ENCODE measurements around the gene ITGA3. TPM values are rescaled to one million over a fixed set of nuclear protein-coding genes. Genes with fewer than 3 reads are reported as not detected.

The ITGA3 gene
- polyA plus RNA-seq, 4 donors: 53.5 to 96.4 (median 72.0) TPM

DNA sequence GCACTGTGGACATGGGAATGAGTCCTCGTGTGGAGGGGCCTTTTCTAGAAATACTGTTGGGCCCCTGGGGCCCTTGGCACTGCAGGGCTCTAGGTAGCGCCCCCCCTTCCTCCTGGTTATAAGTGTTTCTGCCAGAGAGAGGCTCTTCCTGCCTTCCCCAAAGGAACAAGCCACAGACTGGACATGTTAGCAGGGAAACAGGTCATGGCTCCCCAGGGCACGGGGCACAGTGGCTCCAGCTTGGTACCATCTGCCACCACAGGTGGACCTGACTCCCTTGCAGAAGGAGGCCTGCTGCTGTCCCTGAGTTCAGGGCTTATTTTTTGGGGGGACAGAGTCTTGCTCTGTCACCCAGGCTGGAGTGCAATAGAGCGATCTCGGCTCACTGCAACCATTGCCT, 48.0 kb downstream of the ITGA3 start:
- no peak for FAIRE-seq

DNA sequence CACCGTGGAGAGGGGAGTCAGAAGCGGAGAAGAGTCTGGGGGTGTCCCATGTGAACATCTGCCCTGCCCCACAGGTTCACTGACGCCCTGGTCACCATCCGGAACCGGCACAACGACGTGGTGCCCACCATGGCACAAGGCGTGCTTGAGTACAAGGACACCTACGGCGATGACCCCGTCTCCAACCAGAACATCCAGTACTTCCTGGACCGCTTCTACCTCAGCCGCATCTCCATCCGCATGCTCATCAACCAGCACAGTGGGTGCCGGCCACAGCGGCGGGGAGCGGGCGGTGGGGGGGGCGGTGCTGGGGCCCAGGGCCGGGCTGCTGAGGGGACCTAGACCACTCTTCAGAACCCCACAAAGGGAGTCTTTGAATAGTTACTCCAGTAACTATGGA, 49.9 kb downstream of the ITGA3 start:
- Histone ChIP-seq H3K9me3 (ENCODE audit: control insufficient read depth in 2 of 2, insufficient read depth in 1 of 2, low read depth in 1 of 2, low read length in 1 of 2) (no peaks in the 10 kb centered on the region), H3K27me3 (ENCODE audit: control insufficient read depth in 3 of 3, insufficient read depth in 3 of 3, low read length in 3 of 3) (no peaks in the 10 kb centered on the region), H3K27ac (ENCODE audit: low read depth in 1 of 3, low read length in 2 of 3) (no peak overlapping the region), H3K4me3 (ENCODE audit: low read depth in 1 of 3, low read length in 3 of 3) (no peak overlapping the region), H3K36me3 (ENCODE audit: control insufficient read depth in 3 of 3, insufficient read depth in 2 of 3, low read depth in 1 of 3, low read length in 3 of 3) (peaks cover 0 to 84% (median 22%) of the 10 kb centered on the region in 3 donors), H3K4me1 (ENCODE audit: control insufficient read depth in 3 of 3, insufficient read depth in 2 of 3, low read depth in 1 of 3, low read length in 2 of 3) (peaks cover 0 to 30% (median 4%) of the 10 kb centered on the region in 3 donors)
- WGBS, 3 donors: 94 to 95% (median 94%) methylated on average over 21 of the region's 21 CpGs
- DNase-seq: no peak
- FAIRE-seq: no peak

More for the DNA sequence above, 48.0 kb downstream of the ITGA3 start:
- H3K27me3 ChIP-seq (ENCODE audit: control insufficient read depth in 3 of 3, insufficient read depth in 3 of 3, low read length in 3 of 3): no peaks in the 10 kb centered on the region
- H3K4me3 ChIP-seq (ENCODE audit: low read depth in 1 of 3, low read length in 3 of 3): no peak overlapping the region
- no peaks in the 10 kb centered on the region for H3K9me3 ChIP-seq (ENCODE audit: control insufficient read depth in 2 of 2, insufficient read depth in 1 of 2, low read depth in 1 of 2, low read length in 1 of 2)
- H3K36me3 ChIP-seq (ENCODE audit: control insufficient read depth in 3 of 3, insufficient read depth in 2 of 3, low read depth in 1 of 3, low read length in 3 of 3): peaks cover 0 to 80% (median 15%) of the 10 kb centered on the region in 3 donors
- 85 to 89% (median 88%) methylated on average over 5 of the region's 5 CpGs for WGBS, 3 donors
- H3K4me1 ChIP-seq (ENCODE audit: control insufficient read depth in 3 of 3, insufficient read depth in 2 of 3, low read depth in 1 of 3, low read length in 2 of 3): peaks cover 4 to 47% (median 5%) of the 10 kb centered on the region in 3 donors
- DNase-seq: no peak
- no peak overlapping the region for H3K27ac ChIP-seq (ENCODE audit: low read depth in 1 of 3, low read length in 2 of 3)

DNA sequence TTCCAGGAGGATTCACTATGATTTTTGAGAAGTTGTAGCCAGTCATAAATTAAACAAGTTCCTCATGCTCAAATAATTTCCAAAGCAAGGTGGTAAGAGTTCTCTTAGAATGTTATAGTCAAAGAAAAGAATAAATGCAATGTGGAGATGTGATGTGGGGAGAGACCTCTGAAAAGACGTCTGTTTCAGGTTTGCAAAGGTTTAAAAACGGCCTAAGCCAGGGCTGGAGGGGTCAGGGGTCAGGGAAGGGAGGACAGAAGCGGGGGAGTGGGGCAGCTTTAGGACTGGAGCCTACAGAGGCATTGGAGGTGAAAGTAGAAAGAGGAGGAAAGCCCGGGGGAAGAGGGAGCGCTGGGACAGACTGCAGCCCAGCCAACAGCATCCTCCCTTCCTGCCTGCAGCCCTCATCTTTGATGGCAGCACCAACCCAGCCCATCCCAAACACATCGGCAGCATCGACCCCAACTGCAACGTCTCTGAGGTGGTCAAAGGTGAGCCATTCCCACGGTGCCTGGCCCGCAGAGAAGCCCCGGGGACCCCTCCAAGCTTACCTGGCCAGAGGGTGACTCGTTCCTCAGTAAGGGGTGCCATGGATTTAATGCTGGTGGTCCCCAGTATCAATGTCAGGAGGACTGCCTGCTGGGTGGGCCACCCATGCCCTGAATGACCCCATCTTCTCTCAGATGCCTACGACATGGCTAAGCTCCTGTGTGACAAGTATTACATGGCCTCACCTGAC, 50.7 kb downstream of the ITGA3 start:
- no peak for FAIRE-seq
- 68 to 73% (median 69%) methylated on average over 10 to 13 of the region's 13 CpGs for WGBS, 3 donors

DNA sequence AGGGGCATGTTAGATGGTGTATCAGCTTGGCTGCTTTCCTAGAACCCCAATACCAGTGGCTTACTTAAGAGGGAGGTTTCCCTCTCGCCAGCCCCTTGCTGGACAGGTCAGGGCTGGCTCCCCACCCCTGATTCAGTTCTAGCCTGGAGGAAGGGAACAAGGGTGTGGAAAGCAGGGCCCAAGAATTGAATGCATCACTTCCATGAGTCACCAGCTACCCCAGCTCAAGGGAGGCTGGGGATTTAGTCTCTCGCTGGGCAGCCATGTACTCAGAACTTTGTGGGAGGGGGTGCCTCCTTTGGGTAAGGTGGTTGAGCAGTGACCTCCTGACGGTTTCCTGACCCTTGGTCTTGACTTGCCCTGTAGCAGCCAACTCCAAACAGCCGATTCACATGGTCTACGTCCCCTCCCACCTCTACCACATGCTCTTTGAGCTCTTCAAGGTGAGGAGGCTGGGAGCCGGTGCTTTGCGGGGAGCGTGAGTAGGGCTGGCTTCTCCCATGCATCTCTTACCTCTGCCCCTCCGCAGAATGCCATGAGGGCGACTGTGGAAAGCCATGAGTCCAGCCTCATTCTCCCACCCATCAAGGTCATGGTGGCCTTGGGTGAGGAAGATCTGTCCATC, 52.0 kb downstream of the ITGA3 start:
- no peak for FAIRE-seq

More for the DNA sequence above, 50.7 kb downstream of the ITGA3 start:
- Histone ChIP-seq H3K4me1 (ENCODE audit: control insufficient read depth in 3 of 3, insufficient read depth in 2 of 3, low read depth in 1 of 3, low read length in 2 of 3) (peaks cover 0 to 28% (median 0%) of the 10 kb centered on the region in 3 donors), H3K9me3 (ENCODE audit: control insufficient read depth in 2 of 2, insufficient read depth in 1 of 2, low read depth in 1 of 2, low read length in 1 of 2) (no peaks in the 10 kb centered on the region), H3K4me3 (ENCODE audit: low read depth in 1 of 3, low read length in 3 of 3) (no peak overlapping the region), H3K27ac (ENCODE audit: low read depth in 1 of 3, low read length in 2 of 3) (no peak overlapping the region), H3K36me3 (ENCODE audit: control insufficient read depth in 3 of 3, insufficient read depth in 2 of 3, low read depth in 1 of 3, low read length in 3 of 3) (peaks cover 0 to 88% (median 22%) of the 10 kb centered on the region in 3 donors), H3K27me3 (ENCODE audit: control insufficient read depth in 3 of 3, insufficient read depth in 3 of 3, low read length in 3 of 3) (no peaks in the 10 kb centered on the region)
- DNase-seq: no peak

DNA sequence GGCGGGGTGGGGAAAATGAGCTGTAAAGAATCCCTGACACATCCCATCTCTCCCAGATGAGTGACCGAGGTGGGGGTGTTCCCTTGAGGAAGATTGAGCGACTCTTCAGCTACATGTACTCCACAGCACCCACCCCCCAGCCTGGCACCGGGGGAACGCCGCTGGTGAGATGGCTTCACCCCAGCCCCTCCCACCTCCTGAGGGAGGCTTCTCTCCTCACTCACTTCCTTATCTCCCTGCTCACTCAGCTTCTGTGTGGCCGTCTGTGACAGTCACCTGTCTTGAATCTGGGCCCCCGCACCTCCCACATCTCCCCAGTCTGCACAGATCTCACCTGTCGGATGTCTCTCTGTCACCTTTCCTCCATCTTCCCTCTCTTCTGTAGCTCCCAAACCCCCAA, 52.6 kb downstream of the ITGA3 start:
- Histone ChIP-seq H3K9me3 (ENCODE audit: control insufficient read depth in 2 of 2, insufficient read depth in 1 of 2, low read depth in 1 of 2, low read length in 1 of 2) (no peaks in the 10 kb centered on the region), H3K27me3 (ENCODE audit: control insufficient read depth in 3 of 3, insufficient read depth in 3 of 3, low read length in 3 of 3) (no peaks in the 10 kb centered on the region), H3K4me1 (ENCODE audit: control insufficient read depth in 3 of 3, insufficient read depth in 2 of 3, low read depth in 1 of 3, low read length in 2 of 3) (peaks cover 0 to 27% (median 0%) of the 10 kb centered on the region in 3 donors), H3K4me3 (ENCODE audit: low read depth in 1 of 3, low read length in 3 of 3) (no peak overlapping the region), H3K27ac (ENCODE audit: low read depth in 1 of 3, low read length in 2 of 3) (no peak overlapping the region), H3K36me3 (ENCODE audit: control insufficient read depth in 3 of 3, insufficient read depth in 2 of 3, low read depth in 1 of 3, low read length in 3 of 3) (peaks cover 0 to 89% (median 22%) of the 10 kb centered on the region in 3 donors)
- DNase-seq (no peak), FAIRE-seq (no peak)
- 76 to 84% (median 79%) methylated on average over 9 of the region's 9 CpGs for WGBS, 3 donors

More for the DNA sequence above, 52.0 kb downstream of the ITGA3 start:
- Histone ChIP-seq H3K36me3 (ENCODE audit: control insufficient read depth in 3 of 3, insufficient read depth in 2 of 3, low read depth in 1 of 3, low read length in 3 of 3) (peaks cover 0 to 94% (median 22%) of the 10 kb centered on the region in 3 donors), H3K4me1 (ENCODE audit: control insufficient read depth in 3 of 3, insufficient read depth in 2 of 3, low read depth in 1 of 3, low read length in 2 of 3) (peaks cover 0 to 29% (median 0%) of the 10 kb centered on the region in 3 donors), H3K4me3 (ENCODE audit: low read depth in 1 of 3, low read length in 3 of 3) (no peak overlapping the region), H3K27ac (ENCODE audit: low read depth in 1 of 3, low read length in 2 of 3) (no peak overlapping the region), H3K27me3 (ENCODE audit: control insufficient read depth in 3 of 3, insufficient read depth in 3 of 3, low read length in 3 of 3) (no peaks in the 10 kb centered on the region), H3K9me3 (ENCODE audit: control insufficient read depth in 2 of 2, insufficient read depth in 1 of 2, low read depth in 1 of 2, low read length in 1 of 2) (no peaks in the 10 kb centered on the region)
- no peak for DNase-seq
- 83 to 88% (median 87%) methylated on average over 10 of the region's 10 CpGs for WGBS, 3 donors

DNA sequence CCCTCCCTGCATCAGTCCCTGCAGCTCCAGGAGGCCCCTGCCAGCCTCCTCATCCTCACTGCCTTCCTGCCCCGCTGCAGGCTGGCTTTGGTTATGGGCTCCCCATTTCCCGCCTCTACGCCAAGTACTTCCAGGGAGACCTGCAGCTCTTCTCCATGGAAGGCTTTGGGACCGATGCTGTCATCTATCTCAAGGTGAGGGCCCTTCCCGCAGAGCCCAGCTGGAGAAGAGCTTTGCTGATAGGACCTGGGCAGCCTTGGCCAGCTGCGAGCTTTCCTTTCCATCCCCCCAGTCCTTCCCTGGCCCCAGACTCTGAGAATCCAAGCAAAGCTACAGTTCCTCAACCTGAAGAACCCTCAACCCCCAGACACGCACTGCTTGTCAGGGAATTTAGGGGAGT, 53.3 kb downstream of the ITGA3 start:
- Histone ChIP-seq H3K4me1 (ENCODE audit: control insufficient read depth in 3 of 3, insufficient read depth in 2 of 3, low read depth in 1 of 3, low read length in 2 of 3) (peaks cover 0 to 29% (median 0%) of the 10 kb centered on the region in 3 donors), H3K4me3 (ENCODE audit: low read depth in 1 of 3, low read length in 3 of 3) (no peak overlapping the region), H3K36me3 (ENCODE audit: control insufficient read depth in 3 of 3, insufficient read depth in 2 of 3, low read depth in 1 of 3, low read length in 3 of 3) (peaks cover 0 to 85% (median 22%) of the 10 kb centered on the region in 3 donors), H3K27ac (ENCODE audit: low read depth in 1 of 3, low read length in 2 of 3) (no peak overlapping the region), H3K27me3 (ENCODE audit: control insufficient read depth in 3 of 3, insufficient read depth in 3 of 3, low read length in 3 of 3) (no peaks in the 10 kb centered on the region), H3K9me3 (ENCODE audit: control insufficient read depth in 2 of 2, insufficient read depth in 1 of 2, low read depth in 1 of 2, low read length in 1 of 2) (no peaks in the 10 kb centered on the region)
- FAIRE-seq (no peak), DNase-seq (no peak)
- WGBS, 3 donors: 78 to 86% (median 82%) methylated on average over 7 of the region's 7 CpGs

DNA sequence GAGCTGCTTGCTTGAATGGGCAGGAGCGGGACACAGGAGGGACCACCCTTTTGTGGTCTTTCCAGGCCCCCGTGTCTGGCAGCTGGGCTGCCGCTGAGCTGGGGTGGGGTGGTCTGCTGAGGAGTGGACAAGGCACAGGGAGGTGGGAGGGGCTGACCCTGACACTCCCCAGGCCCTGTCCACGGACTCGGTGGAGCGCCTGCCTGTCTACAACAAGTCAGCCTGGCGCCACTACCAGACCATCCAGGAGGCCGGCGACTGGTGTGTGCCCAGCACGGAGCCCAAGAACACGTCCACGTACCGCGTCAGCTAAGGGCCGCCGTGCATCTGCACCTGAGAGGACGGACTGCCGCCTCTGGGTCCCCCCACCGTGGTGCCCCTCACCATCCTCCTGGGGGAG, 53.9 kb downstream of the ITGA3 start:
- peaks cover 0 to 80% (median 22%) of the 10 kb centered on the region in 3 donors for H3K36me3 ChIP-seq (ENCODE audit: control insufficient read depth in 3 of 3, insufficient read depth in 2 of 3, low read depth in 1 of 3, low read length in 3 of 3)
- H3K4me1 ChIP-seq (ENCODE audit: control insufficient read depth in 3 of 3, insufficient read depth in 2 of 3, low read depth in 1 of 3, low read length in 2 of 3): peaks cover 0 to 33% (median 0%) of the 10 kb centered on the region in 3 donors
- no peaks in the 10 kb centered on the region for H3K27me3 ChIP-seq (ENCODE audit: control insufficient read depth in 3 of 3, insufficient read depth in 3 of 3, low read length in 3 of 3)
- FAIRE-seq (no peak), DNase-seq (no peak)
- no peak overlapping the region for H3K27ac ChIP-seq (ENCODE audit: low read depth in 1 of 3, low read length in 2 of 3)
- no peaks in the 10 kb centered on the region for H3K9me3 ChIP-seq (ENCODE audit: control insufficient read depth in 2 of 2, insufficient read depth in 1 of 2, low read depth in 1 of 2, low read length in 1 of 2)
- H3K4me3 ChIP-seq (ENCODE audit: low read depth in 1 of 3, low read length in 3 of 3): no peak overlapping the region
- 88 to 91% (median 89%) methylated on average over 19 of the region's 19 CpGs for WGBS, 3 donors

DNA sequence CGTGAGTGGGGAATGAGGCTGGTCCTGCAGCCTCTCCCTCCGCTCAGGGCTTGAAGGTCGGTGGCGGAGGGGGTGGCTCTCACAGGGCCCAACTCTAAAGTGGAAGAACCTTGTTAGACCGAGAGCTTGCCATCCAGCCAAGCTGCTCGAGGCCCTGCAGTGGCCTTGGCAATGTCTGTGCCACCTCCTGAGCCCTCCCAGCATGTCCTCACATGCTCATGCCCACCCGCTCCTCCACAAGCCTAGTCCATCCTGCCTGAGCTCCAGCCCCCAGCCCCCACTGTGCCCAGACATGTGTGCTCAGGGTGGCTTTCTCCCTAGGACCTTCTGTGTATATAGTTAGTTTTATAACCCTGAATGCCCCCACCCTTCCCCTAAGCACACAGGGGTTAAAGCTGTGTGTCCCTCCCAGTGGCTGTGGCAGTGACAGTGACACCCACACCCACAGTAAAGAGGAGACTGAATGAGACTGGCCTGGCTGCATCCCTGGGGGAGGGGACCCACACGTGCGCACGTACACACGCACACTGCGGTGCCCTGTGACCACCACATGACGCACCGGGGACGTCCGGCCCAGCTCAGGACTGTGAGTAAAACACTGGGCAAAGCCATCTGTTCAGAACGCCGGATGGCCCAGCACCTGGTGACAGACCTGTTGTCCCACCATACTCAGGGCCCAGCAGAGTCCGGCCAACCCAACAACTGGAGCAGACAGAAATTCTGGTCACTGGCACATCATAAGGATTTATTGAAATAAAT, 54.9 kb downstream of the ITGA3 start:
- peak overlapping the region in 2 of 3 donors; percentile 58 to 71 for H3K27ac ChIP-seq (ENCODE audit: low read depth in 1 of 3, low read length in 2 of 3)
- FAIRE-seq: no peak
- no peaks in the 10 kb centered on the region for H3K9me3 ChIP-seq (ENCODE audit: control insufficient read depth in 2 of 2, insufficient read depth in 1 of 2, low read depth in 1 of 2, low read length in 1 of 2)
- no peak for DNase-seq
- H3K4me1 ChIP-seq (ENCODE audit: control insufficient read depth in 3 of 3, insufficient read depth in 2 of 3, low read depth in 1 of 3, low read length in 2 of 3): peaks cover 0 to 36% (median 0%) of the 10 kb centered on the region in 3 donors
- H3K36me3 ChIP-seq (ENCODE audit: control insufficient read depth in 3 of 3, insufficient read depth in 2 of 3, low read depth in 1 of 3, low read length in 3 of 3): peaks cover 0 to 70% (median 18%) of the 10 kb centered on the region in 3 donors
- H3K27me3 ChIP-seq (ENCODE audit: control insufficient read depth in 3 of 3, insufficient read depth in 3 of 3, low read length in 3 of 3): no peaks in the 10 kb centered on the region
- WGBS, 3 donors: 77 to 83% (median 79%) methylated on average over 19 of the region's 19 CpGs
- H3K4me3 ChIP-seq (ENCODE audit: low read depth in 1 of 3, low read length in 3 of 3): no peak overlapping the region

Measured in small intestine (tissue), 7 donors.